ENCODE results near the gene MMP25. TPM values are rescaled to one million over a fixed set of nuclear protein-coding genes. Genes with fewer than 3 reads are reported as not detected.
"Not testable (repeated sequence)": the region's sequence is repeated elsewhere in the genome, so short reads cannot be mapped to it uniquely, and the experiment has no call there.

Gene MMP25
- total and polyA plus RNA-seq, 3 experiments from 2014 or later, result 0.90 to 1.9 (median 1.5) TPM

DNA sequence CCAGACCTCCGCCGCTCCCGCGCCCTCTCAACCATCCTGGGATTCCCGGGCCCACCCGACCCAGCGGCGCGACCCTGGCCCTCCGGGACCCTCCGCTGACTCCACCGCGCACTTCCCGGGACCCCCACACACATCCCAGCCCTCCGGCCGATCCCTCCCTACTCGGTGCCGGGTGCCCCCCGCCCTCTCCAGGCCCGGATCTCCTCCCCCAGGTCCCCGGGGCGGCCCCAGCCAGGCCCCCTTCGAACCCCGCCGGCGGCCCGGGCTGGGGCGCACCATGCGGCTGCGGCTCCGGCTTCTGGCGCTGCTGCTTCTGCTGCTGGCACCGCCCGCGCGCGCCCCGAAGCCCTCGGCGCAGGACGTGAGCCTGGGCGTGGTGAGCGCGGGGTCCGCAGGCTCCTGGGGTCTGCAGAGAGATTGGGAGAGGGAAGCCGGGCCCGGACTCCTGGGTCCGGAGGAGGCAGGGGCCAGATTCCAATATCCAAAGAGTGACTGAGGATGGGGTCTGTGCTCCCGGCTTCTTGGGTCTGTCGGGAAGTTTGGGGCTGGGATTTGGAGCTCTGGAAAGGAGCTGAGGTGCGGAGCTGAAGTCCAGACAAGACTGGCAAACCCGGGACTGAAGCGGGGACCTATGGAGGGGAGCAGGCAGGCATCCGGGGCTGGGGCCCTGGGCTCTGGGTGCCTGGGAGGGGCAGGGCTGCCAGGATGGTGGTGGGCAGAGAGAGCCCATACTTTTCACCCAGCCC lies 453 bp downstream of the MMP25 start:
- Histone ChIP-seq H3K27ac (ENCODE audit: low read depth, low read length) (no peak overlapping the region), H3K4me3 (ENCODE audit: low read length) (no peak overlapping the region), H3K9me3 (ENCODE audit: low read length) (no peaks in the 10 kb centered on the region), H3K4me1 (ENCODE audit: insufficient read depth, low read length) (peaks cover 27% of the 10 kb centered on the region), H3K27me3 (ENCODE audit: insufficient read depth, low read length, poor library complexity, severe bottlenecking) (peaks cover 37% of the 10 kb centered on the region), H3K36me3 (ENCODE audit: insufficient read depth, low read length) (no peaks in the 10 kb centered on the region)
- Mint-ChIP-seq H3K9me3 (no peaks in the 10 kb centered on the region), H3K27me3 (peaks cover 13 to 34% of the 10 kb centered on the region in 2 donors), H3K27ac (peak overlapping the region in 2 of 8 donors; percentile 38 to 94), H3K36me3 (no peaks in the 10 kb centered on the region), H3K4me1 (peaks cover 16 to 46% (median 36%) of the 10 kb centered on the region in 3 donors), H3K4me3 (peak overlapping the region; percentile 39 to 78 (median 63))
- POLR2A ChIA-PET, result interaction anchor here (1.1 to 2.7 kb wide), 3 partner anchors 12 to 27 kb away, joined by 3 to 9 read pairs (median 4); partner anchors contain the start of gene TNFRSF12A
- no peak for DNase-seq
- CTCF ChIA-PET, result interaction anchor here (1.4 to 6.3 kb wide), 4 partner anchors 12 to 82 kb away, joined by 3 to 94 read pairs (median 26); no protein-coding TSS in a partner anchor

- no peak for DNase-seq
- Mint-ChIP-seq H3K9me3 (no peaks in the 10 kb centered on the region), H3K36me3 (peaks cover 0 to 3% (median 0%) of the 10 kb centered on the region in 3 donors), H3K4me1 (peaks cover 20 to 50% (median 39%) of the 10 kb centered on the region in 3 donors), H3K27ac (no peak overlapping the region), H3K4me3 (peak overlapping the region in 5 of 7 donors; percentile 50 to 66 (median 63)), H3K27me3 (peaks cover 13 to 30% of the 10 kb centered on the region in 2 donors)
- Histone ChIP-seq H3K4me3 (ENCODE audit: low read length) (no peak overlapping the region), H3K27ac (ENCODE audit: low read depth, low read length) (no peak overlapping the region), H3K9me3 (ENCODE audit: low read length) (no peaks in the 10 kb centered on the region), H3K27me3 (ENCODE audit: insufficient read depth, low read length, poor library complexity, severe bottlenecking) (peaks cover 36% of the 10 kb centered on the region), H3K36me3 (ENCODE audit: insufficient read depth, low read length) (no peaks in the 10 kb centered on the region), H3K4me1 (ENCODE audit: insufficient read depth, low read length) (peaks cover 27% of the 10 kb centered on the region)
- ChIA-PET CTCF (interaction anchor here (1.2 to 6.3 kb wide), 6 partner anchors 11 to 85 kb away, joined by 3 to 94 read pairs (median 12); no protein-coding TSS in a partner anchor), POLR2A (interaction anchor here (0.8 to 2.7 kb wide), 5 partner anchors 11 to 80 kb away, joined by 3 to 9 read pairs (median 8); partner anchors contain the start of gene TNFRSF12A)
These were observed 993 bp downstream of the MMP25 start for GRCh38 chr16:3047387-3047720.

- peaks cover 3 to 8% of the 10 kb centered on the region in 2 donors for H3K27me3 Mint-ChIP-seq
- peaks cover 28 to 62% (median 48%) of the 10 kb centered on the region in 3 donors for H3K4me1 Mint-ChIP-seq
- Histone ChIP-seq H3K36me3 (ENCODE audit: insufficient read depth, low read length) (no peaks in the 10 kb centered on the region), H3K27ac (ENCODE audit: low read depth, low read length) (no peak overlapping the region), H3K9me3 (ENCODE audit: low read length) (no peaks in the 10 kb centered on the region), H3K4me1 (ENCODE audit: insufficient read depth, low read length) (peaks cover 25% of the 10 kb centered on the region), H3K4me3 (ENCODE audit: low read length) (no peak overlapping the region), H3K27me3 (ENCODE audit: insufficient read depth, low read length, poor library complexity, severe bottlenecking) (peaks cover 11% of the 10 kb centered on the region)
- H3K9me3 Mint-ChIP-seq, result no peaks in the 10 kb centered on the region
- DNase-seq, result no peak
- ChIA-PET CTCF (interaction anchor here (0.6 to 6.3 kb wide), 5 partner anchors 9 to 79 kb away, joined by 3 to 94 read pairs (median 21); no protein-coding TSS in a partner anchor), POLR2A (interaction anchor here (1.0 to 2.7 kb wide), 4 partner anchors 9 to 81 kb away, joined by 3 to 9 read pairs (median 4); no protein-coding TSS in a partner anchor)
- H3K4me3 Mint-ChIP-seq, result peak overlapping the region in 1 of 7 donors; percentile 58
- H3K36me3 Mint-ChIP-seq, result peaks cover 0 to 15% (median 6%) of the 10 kb centered on the region in 3 donors
- H3K27ac Mint-ChIP-seq, result peak overlapping the region in 1 of 8 donors; percentile 31
These were observed 3.6 kb downstream of the MMP25 start for GRCh38 chr16:3049921-3050481.

- H3K36me3 ChIP-seq (ENCODE audit: insufficient read depth, low read length), result no peaks in the 10 kb centered on the region
- Mint-ChIP-seq H3K27me3 (peaks cover under 1 to 3% of the 10 kb centered on the region in 2 donors), H3K27ac (peak overlapping the region in 1 of 8 donors; percentile 31), H3K4me1 (peaks cover 29 to 62% (median 48%) of the 10 kb centered on the region in 3 donors), H3K4me3 (peak overlapping the region in 2 of 7 donors; percentile 8 to 58), H3K36me3 (peaks cover 0 to 20% (median 6%) of the 10 kb centered on the region in 3 donors), H3K9me3 (no peaks in the 10 kb centered on the region)
- H3K27me3 ChIP-seq (ENCODE audit: insufficient read depth, low read length, poor library complexity, severe bottlenecking), result peaks cover 7% of the 10 kb centered on the region
- peaks cover 25% of the 10 kb centered on the region for H3K4me1 ChIP-seq (ENCODE audit: insufficient read depth, low read length)
- no peaks in the 10 kb centered on the region for H3K9me3 ChIP-seq (ENCODE audit: low read length)
- no peak overlapping the region for H3K4me3 ChIP-seq (ENCODE audit: low read length)
- no peak for DNase-seq
- ChIA-PET CTCF (interaction anchor here (1.8 to 6.3 kb wide), 3 partner anchors 8 to 79 kb away, joined by 5 to 94 read pairs (median 31); no protein-coding TSS in a partner anchor), POLR2A (interaction anchor here (1.2 kb wide), 1 partner anchor 8 kb away, joined by 4 read pairs; no protein-coding TSS in a partner anchor)
- no peak overlapping the region for H3K27ac ChIP-seq (ENCODE audit: low read depth, low read length)
These were observed 4.1 kb downstream of the MMP25 start for GRCh38 chr16:3050487-3050886.

DNA sequence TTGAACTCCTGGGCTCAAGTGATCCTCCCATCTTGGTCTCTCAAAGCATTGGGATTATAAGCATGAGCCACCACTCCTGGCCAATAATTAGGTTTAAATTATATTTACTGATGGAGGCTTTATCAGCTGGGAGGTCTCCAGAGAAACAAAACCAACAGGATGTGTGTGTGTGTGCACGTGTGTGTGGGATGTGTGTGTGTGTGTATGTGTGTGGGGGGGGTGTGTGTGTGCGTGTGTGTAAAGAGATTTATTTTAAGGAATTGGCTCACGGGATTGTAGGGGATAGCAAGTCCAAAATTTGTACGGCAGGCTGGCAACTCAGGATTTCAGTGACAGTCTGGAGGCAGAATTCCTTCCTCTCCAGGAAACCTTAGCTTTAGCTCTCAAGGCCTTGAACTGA lies 4.6 kb downstream of the MMP25 start:
- H3K4me1 ChIP-seq (ENCODE audit: insufficient read depth, low read length), result peaks cover 25% of the 10 kb centered on the region
- Mint-ChIP-seq H3K27me3 (peaks cover 0 to 2% of the 10 kb centered on the region in 2 donors), H3K36me3 (peaks cover 0 to 22% (median 6%) of the 10 kb centered on the region in 3 donors), H3K9me3 (no peaks in the 10 kb centered on the region), H3K4me3 (no peak overlapping the region), H3K27ac (peak overlapping the region in 1 of 8 donors; percentile 25), H3K4me1 (peaks cover 32 to 64% (median 53%) of the 10 kb centered on the region in 3 donors)
- no peaks in the 10 kb centered on the region for H3K36me3 ChIP-seq (ENCODE audit: insufficient read depth, low read length)
- H3K27ac ChIP-seq (ENCODE audit: low read depth, low read length), result no peak overlapping the region
- DNase-seq, result no peak
- CTCF ChIA-PET, result interaction anchor here (1.2 to 6.3 kb wide), 4 partner anchors 9 to 78 kb away, joined by 3 to 94 read pairs (median 4); no protein-coding TSS in a partner anchor
- no peaks in the 10 kb centered on the region for H3K9me3 ChIP-seq (ENCODE audit: low read length)
- POLR2A ChIA-PET, result interaction anchor here (0.6 kb wide), 1 partner anchor 79 kb away, joined by 3 read pairs; no protein-coding TSS in a partner anchor
- peaks cover 7% of the 10 kb centered on the region for H3K27me3 ChIP-seq (ENCODE audit: insufficient read depth, low read length, poor library complexity, severe bottlenecking)
- no peak overlapping the region for H3K4me3 ChIP-seq (ENCODE audit: low read length)

GRCh38 chr16:3051494-3051893 lies 5.1 kb downstream of the MMP25 start:
- Mint-ChIP-seq H3K4me3 (peak overlapping the region in 1 of 7 donors; percentile 32), H3K36me3 (peaks cover 0 to 22% (median 6%) of the 10 kb centered on the region in 3 donors), H3K27ac (peak overlapping the region in 3 of 8 donors; percentile 29 to 85 (median 52)), H3K4me1 (peaks cover 32 to 67% (median 55%) of the 10 kb centered on the region in 3 donors), H3K9me3 (no peaks in the 10 kb centered on the region), H3K27me3 (peaks cover 0 to 2% of the 10 kb centered on the region in 2 donors)
- Histone ChIP-seq H3K4me3 (ENCODE audit: low read length) (no peak overlapping the region), H3K4me1 (ENCODE audit: insufficient read depth, low read length) (peaks cover 23% of the 10 kb centered on the region), H3K36me3 (ENCODE audit: insufficient read depth, low read length) (no peaks in the 10 kb centered on the region), H3K27me3 (ENCODE audit: insufficient read depth, low read length, poor library complexity, severe bottlenecking) (peaks cover 7% of the 10 kb centered on the region), H3K9me3 (ENCODE audit: low read length) (no peaks in the 10 kb centered on the region), H3K27ac (ENCODE audit: low read depth, low read length) (no peak overlapping the region)
- DNase-seq, result no peak
- POLR2A ChIA-PET, result interaction anchor here (0.6 kb wide), 2 partner anchors 10 to 78 kb away, joined by 3 to 6 read pairs; no protein-coding TSS in a partner anchor
- CTCF ChIA-PET, result interaction anchor here (1.2 to 6.3 kb wide), 4 partner anchors 8 to 78 kb away, joined by 3 to 94 read pairs (median 4); no protein-coding TSS in a partner anchor

- DNase-seq, result not testable (repeated sequence)
- peaks cover 40 to 72% (median 64%) of the 10 kb centered on the region in 3 donors for H3K4me1 Mint-ChIP-seq
These were observed 6.4 kb downstream of the MMP25 start for GRCh38 chr16:3052571-3053329.

More at GRCh38 chr16:3052571-3053329, 6.4 kb downstream of the MMP25 start:
- POLR2A ChIA-PET; H3K27me3 Mint-ChIP-seq; H3K27ac ChIP-seq (ENCODE audit: low read depth, low read length); H3K36me3 ChIP-seq (ENCODE audit: insufficient read depth, low read length); H3K9me3 Mint-ChIP-seq; H3K4me3 ChIP-seq (ENCODE audit: low read length); H3K4me3 Mint-ChIP-seq; H3K27me3 ChIP-seq (ENCODE audit: insufficient read depth, low read length, poor library complexity, severe bottlenecking); H3K9me3 ChIP-seq (ENCODE audit: low read length): not testable (repeated sequence)
- peaks cover 0 to 26% (median 6%) of the 10 kb centered on the region in 3 donors for H3K36me3 Mint-ChIP-seq
- peaks cover 27% of the 10 kb centered on the region for H3K4me1 ChIP-seq (ENCODE audit: insufficient read depth, low read length)
- peak overlapping the region in 2 of 8 donors; percentile 42 to 70 for H3K27ac Mint-ChIP-seq
- CTCF ChIA-PET, result interaction anchor here (6.3 kb wide), 1 partner anchor 21 kb away, joined by 94 read pairs; no protein-coding TSS in a partner anchor
